Forelimb muscle (tissue), 1 donor: ENCODE data around the gene CNTRL. TPM values are rescaled to one million over a fixed set of nuclear protein-coding genes. Genes with fewer than 3 reads are reported as not detected.
"Not testable (repeated sequence)": the region's sequence is repeated elsewhere in the genome, so short reads cannot be mapped to it uniquely, and the experiment has no call there.

Experiments
- DNase-seq: peaks from one replicate; pipeline ENCODE4 v3.0.0-alpha.2; 2013; ENCODE audit warnings: low read depth
- polyA plus RNA-seq: library from polyadenylated mRNA; unstranded; fragments of 120-200 nt; gene quantifications from one replicate; pipeline ENCODE4 v1.2.1, GENCODE V29; 2013; ENCODE audit not compliant: insufficient read length

The CNTRL gene
- polyA plus RNA-seq, 1 donor: 17.8 TPM

DNA sequence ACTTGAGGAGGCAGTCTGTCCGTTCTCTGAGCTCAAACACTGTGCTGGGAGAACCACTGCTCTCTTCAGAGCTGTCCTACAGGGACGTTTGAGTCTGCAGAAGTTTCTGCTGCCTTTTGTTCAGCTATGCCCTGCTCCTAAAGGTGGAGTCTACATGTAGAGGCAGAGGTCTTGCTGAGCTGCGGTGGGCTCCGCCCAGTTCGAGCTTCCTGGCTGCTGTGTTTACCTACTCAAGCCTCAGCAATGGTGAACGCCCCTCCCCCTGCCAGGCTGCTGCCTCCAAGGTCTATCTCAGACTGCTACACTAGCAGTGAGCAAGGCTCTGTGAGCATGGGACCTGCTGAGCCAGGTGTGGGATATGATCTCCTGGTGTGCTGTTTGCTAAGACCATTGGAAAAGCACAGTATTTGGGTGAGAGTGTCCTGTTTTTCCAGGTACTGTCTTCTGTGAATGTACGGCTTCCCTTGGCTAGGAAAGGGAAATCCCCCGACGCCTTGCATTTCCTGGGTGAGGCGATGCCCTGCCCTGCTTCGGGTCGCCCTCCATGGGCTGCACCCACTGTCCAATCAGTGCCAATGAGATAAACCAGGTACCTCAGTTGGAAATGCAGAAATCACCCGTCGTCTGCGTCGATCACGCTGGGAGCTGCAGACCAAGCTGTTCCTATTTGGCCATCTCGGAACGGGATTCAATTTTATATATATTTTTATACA, 58.5 kb downstream of the CNTRL start:
- DNase-seq: no peak

DNA sequence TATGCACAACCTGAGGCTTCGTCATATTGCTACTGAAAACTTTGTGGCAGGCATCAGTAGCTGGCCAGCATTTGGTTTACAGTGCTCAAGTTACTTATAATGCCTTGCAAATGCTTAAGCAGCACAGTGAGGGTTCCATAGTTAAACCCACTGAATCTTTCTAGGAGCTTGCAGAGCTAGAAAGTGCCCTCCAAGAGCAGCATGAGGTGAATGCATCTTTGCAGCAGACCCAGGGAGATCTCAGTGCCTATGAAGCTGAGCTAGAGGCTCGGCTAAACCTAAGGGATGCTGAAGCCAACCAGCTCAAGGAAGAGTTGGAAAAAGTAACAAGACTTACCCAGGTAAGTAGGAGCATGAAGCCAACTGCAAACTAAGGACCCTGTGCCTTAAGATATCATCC, 60.9 kb downstream of the CNTRL start:
- DNase-seq: no peak

DNA sequence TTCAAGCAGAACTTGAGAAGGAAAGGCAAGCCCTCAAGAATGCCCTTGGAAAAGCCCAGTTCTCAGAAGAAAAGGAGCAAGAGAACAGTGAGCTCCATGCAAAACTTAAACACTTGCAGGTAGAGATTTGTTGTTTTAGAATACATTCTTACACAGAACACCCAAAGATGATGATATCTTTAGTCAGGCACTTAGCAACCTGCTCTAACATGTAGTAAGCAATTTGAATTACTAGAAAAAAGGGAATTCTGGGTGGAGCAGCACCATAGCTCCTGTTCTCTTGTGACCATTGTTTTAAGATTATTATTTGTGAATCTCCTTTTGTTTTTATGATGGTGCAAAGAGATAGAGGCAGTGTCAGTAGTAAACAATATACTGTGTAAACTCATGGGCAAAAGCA, 63.8 kb downstream of the CNTRL start:
- no peak for DNase-seq

DNA sequence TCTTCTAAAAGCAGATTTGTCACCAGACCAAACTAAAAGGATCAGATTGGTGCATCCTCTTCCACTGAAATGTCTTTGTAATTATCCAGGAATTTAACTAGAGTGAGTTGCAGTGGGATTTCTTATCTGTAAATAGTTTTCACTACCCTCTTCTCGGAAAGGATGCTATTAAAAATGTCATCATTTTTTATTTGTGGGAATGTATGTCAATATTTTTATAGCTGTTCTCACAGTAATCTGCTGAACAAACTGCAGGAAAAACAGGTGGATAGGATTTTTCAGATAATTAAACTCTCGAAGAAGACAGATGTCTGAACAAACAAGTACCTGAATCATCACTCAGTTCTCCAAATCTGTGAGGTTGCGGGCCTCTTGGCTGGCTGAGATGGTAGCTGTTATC, 64.2 kb downstream of the CNTRL start:
- DNase-seq: no peak

DNA sequence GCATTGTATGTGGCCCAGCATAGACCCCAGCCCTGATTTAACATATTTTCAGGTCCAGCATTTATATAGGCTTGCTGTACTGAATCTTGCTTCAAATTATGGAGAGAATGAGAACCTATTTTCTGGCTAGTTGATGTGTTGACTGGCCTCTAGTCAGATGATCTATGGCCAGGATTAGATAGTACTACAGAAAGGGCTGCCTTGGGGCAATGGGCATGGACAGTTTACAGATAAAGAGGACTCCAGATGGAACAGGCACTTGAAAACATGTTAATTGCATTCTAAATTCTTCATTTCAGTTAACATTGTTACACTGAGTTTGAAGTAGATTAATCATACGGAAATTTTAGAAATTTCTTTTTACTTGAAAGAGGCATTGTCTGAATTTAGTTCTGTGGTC, 65.4 kb downstream of the CNTRL start:
- DNase-seq: no peak

DNA sequence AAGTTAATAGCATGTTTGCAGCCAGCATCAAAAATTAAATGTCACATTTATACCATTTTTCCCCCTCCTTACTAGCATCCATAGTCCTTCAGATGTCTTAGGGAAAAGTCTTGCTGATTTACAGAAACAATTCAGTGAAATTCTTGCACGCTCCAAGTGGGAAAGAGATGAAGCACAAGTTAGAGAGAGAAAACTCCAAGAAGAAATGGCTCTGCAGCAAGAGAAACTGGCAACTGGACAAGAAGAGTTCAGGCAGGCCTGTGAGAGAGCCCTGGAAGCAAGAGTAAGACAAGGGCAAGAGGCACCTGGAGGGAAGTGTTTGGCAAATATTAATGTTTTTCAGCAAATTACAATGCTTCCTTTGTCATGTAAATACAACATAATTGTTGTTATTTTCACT, 66.6 kb downstream of the CNTRL start:
- DNase-seq: peak; percentile 17

DNA sequence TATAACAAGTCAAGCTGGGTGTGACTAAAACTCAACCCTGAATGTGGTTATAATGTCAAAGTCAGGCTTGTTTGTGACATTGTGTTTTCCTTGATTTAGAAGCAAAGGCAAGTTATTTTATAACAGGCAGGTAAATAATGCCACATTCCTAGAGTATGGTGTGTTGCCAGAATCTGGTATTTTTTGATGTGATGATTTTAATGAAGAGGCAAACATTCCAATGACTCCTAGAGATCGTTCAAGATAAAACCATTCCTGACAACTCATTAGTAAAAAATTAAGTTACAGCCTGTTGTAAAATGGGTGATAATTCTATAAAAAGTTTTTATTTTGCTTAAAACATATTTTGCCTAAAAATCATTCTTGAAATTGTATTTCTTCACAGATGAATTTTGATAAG, 67.0 kb downstream of the CNTRL start:
- no peak for DNase-seq

DNA sequence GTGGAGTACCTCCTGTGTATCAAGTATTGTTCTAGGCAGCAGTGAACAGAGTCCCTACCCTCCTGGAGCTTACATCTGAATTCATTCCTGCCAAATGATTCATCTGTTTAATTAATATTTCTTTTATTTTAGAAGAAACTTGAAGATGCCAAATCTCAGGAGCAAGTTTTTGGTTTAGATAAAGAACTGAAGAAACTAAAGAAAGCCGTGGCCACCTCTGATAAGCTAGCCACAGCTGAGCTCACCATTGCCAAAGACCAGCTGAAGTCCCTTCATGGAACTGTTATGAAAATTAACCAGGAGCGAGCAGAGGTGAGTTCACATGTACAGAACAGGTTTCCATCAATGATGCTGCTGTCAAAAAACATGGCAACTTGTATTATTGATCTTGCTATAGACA, 69.0 kb downstream of the CNTRL start:
- no peak for DNase-seq

DNA sequence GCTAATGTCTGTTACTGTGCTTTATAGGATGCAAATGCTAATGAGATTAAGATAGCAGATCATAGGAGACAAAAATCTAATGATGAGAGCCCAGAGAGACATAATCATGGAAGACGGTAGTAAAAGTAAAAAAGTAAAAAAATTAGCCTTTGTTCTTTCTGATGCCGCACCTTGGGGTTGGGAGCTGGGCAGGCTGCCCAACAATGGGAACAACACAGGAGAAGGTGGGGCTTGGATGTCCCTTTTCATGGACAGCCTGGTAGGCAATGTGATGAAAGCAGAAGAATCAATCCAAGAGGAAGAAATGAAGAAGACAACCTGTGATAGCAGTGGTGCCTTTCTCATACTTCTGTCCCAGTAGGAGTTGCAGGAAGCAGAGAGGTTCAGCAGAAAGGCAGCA, 69.7 kb downstream of the CNTRL start:
- no peak for DNase-seq

DNA sequence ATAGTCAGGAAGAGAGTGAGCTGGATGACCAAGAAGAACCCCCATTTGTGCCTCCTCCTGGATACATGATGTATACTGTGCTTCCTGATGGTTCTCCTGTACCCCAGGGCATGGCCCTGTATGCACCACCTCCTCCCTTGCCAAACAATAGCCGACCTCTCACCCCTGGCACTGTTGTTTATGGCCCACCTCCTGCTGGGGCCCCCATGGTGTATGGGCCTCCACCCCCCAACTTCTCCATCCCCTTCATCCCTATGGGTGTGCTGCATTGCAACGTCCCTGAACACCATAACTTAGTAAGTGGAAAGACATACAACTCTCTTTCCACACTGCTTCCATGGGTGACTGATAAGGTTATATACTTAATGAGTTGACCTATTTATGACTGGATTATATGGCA, 75.4 kb downstream of the CNTRL start:
- no peak for DNase-seq

DNA sequence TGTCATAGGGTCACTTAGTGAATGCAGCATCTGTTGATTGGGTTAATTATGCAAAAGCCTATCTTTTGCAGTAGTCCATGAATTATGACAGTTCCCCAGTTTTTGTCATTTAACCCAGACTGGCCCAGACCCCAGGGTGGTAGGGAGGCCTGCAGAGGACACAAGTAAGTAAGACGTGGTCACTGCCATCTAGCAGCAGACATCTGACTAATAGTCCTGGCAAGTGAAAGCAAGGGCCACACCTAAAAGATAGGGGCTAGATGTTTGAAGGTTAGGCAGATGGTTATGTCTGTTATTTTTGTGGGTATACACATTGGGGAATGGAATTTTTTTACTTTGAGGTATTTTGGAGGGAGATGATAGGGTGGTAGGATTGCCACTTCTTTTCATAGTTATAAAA, 78.9 kb downstream of the CNTRL start:
- no peak for DNase-seq

DNA sequence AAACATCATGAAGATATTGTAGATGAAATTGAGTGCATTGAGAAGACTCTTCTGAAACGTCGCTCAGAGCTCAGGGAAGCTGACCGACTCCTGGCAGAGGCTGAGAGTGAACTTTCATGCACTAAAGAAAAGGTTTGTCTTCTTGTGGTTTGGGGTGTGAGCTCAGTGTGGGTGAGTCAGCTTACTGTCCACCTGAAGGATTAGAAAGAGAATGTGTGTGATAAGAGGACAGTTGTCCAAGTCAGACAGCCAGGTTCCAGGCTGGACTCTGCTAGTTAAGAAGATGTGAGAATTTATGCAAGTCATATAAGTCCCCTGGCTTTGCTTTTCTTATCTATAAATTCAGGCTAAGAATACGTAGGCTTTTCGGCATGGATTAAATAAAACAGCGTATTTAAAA, 80.0 kb downstream of the CNTRL start:
- DNase-seq: no peak

DNA sequence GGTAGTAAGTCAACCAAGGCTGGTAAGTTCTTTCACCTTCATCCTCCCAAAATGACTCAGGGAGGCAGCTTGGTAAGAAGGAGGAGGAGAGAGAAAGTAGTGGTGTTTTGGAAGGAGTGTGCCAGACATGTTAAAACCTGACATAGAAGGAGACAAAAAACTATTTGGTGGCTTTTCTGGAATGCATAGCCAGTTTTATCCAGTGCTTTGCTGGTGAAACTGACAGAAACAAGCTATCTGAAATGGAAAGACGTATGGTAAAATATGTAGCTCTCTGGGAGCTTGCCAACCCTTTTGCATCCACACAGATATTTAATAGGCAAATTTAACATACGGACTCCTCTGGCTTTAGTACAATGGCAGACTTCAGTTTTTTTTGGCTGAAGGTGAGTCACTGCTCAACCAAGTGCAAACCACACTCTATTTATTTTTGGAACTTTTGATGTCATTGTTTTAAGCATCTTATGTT, 81.5 kb downstream of the CNTRL start:
- DNase-seq: no peak

DNA sequence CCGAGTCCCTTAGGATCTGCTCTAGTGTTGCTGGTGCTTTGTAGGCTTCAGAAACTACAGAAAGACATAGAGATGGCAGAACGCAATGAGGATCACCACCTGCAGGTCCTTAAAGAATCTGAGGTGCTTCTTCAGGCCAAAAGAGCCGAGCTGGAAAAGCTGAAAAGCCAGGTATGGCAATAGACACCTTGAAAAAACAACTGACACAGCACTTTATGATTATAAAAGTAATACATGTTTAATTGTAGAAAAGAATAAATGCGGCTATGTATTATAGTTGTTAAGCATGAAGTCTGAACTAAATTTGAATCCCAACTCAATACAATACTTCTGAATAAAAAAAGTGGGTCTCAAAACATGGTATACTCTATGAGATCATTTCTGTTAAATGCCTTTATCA, 83.2 kb downstream of the CNTRL start:
- no peak for DNase-seq

DNA sequence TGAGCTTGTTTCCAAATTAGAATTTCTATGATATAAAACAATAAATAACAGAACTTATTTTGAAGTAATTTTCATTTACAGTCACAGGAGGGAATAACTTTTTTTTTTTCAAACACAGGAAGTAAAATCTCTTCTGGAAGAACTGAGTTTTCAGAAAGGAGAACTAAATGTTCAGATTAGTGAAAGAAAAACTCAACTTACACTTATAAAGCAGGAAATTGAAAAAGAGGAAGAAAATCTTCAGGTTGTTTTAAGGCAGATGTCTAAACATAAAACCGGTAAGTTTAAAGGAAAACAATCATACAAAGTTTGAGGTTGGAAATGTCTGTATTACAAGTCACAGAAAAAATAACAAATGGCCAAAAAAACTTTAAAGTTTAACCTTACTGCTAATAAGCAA, 85.3 kb downstream of the CNTRL start:
- DNase-seq: no peak

DNA sequence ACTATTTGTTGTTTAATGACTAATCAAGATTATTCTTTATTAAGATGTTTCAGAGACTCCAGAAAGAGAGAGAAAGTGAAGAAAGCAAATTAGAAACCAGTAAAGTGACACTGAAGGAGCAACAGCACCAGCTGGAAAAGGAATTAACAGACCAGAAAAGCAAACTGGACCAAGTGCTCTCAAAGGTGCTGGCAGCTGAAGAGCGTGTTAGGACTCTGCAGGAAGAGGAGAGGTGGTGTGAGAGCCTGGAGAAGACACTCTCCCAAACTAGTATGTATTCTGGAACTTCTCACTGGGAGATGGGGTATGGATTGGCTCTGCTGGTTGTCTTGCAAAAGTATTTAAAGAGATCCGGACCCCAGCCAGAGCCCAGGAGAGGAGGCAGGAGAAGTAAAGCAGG, 93.3 kb downstream of the CNTRL start:
- DNase-seq: no peak

DNA sequence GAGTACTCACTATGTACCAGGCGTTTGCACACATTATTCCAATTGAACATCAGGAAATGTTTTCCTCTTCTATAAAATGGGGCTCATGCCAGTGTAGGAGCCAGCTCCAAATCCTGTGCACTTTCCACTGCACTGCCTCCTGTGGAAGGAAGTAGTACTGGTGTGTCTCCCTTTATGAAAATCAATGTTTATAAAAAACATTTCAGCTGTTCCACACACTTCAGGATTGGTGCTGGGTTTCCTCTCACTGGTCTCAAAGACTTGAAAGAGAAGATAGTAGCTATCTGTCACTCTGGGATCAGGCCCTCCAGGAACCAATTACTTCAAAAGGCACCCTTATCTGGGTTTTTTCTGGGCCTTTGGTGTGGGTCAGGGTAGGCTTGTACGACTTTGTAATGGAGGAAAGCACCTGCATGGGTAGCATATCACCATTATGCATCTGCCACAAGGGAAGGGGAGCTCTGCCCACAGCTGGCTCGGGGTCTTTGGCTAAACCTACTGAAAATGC, 94.4 kb downstream of the CNTRL start:
- no peak for DNase-seq

DNA sequence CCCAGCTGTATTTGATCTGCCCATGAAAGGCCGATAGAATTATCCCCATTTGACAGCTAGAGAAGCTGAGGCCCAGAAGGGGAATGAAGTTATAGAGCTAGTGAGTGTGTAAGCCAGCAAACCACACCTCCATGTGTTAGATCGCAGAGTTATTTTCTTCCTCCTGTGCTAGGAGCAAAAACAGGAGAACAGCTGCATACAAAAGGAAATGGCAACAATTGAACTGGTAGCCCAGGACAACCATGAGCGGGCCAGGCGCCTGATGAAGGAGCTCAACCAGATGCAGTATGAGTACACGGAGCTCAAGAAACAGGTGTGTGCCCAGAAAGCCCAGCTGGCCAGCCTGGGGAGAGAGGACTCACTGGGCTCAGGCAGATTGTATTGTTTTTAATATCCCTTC, 96.5 kb downstream of the CNTRL start:
- DNase-seq: no peak

DNA sequence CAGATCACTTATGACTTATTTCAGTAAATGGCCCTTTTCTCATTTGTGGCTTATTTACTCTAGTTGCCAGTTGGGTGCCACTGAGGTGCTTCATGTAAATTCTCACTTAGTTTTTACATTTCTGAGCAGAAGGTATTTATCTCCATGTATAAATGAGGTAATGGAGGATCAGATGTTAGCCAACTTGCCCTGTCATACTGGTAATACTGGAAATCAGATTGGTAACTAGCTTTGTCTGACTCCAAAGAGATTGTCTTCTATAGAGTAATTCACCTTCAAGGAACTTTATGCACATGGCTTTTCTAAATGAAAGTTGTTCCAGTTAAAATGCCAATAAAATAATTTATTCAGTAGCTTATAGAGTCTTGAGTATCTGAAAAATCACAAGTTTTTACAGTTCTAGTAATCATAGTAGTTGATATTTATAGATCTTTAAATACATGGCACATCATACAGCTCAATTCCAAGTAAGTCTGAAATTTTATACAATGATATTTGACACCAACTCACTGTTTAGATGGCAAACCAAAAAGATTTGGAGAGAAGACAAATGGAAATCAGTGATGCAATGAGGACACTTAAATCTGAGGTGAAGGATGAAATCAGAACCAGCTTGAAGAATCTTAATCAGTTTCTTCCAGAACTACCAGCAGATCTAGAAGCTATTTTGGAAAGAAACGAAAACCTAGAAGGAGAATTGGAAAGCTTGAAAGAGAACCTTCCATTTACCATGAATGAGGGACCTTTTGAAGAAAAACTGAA, 98.2 kb downstream of the CNTRL start:
- DNase-seq: no peak

DNA sequence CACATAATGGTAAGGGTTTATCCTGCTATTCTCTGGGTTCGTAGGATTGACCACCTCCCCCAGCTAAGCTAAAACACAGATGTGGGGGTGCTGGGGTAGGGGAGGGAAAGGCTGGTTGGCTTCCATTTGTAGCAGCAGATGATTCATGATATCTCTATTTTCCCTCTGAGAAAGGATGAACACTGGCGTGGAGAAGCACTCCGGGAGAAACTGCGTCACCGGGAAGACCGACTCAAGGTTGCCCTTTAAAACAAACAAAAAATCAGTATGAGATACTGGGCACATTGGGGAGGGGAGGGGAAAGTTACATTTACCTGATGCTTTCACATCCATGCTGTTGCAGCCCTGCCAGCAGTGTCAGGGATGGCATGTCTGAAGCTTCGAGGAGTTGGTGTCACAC, 98.7 kb downstream of the CNTRL start:
- DNase-seq: no peak

DNA sequence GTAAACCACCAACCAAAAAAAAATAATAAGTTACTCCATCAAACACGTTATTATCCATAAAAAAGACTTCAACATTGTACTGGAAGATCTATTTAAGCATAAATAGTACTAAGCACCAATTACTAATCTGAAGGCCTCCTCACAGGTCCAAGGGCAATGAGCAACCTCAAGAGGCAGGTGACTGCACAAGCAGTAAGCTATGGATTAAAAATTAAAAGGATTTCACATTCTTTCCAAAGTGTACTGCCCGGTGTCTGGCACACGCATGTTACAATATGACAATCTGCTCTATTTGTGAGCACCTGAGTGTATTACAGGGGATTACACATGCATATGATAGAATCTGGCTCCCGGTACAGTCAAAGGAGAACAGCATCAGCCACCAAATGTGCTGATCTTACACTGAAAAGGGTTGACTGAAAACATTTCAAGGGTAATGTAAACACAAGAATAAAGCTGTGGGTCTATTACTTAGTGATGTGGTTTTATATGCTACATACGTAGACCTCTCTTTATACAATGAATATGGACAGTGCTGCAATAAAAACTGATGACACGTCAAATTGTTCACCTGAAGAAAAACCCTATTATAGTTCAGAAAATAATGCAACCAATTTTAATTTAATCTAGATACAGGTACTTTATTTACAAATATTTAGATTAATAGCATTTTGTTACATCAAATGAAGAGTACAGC, 104.1 kb downstream of the CNTRL start:
- DNase-seq: no peak

DNA sequence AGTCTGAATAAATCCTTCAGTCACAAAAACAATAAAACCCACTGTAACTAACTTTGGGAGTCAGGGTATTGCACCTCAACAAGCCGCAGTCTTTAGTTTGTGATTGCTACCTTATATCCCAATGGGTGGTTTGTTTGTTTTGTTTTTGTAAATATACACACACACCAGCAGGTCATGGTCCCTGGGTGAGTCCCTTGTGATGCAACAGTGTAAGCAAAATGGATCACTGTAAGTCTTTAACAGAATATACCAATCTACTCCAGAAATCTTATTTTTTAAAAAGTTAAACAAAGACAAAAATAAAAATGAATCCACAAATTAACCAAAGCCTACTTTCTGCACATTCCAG, 104.6 kb downstream of the CNTRL start:
- DNase-seq: not testable (repeated sequence)
